Thymus (tissue), 11 donors: ENCODE data around the gene TBC1D1. TPM values are rescaled to one million over a fixed set of nuclear protein-coding genes. Genes with fewer than 3 reads are reported as not detected.

Source experiments
- DNase-seq, 9 donors: peaks; one replicate each; pipeline ENCODE4 v3.0.0-alpha.2; 2013; ENCODE audit warnings: low spot score in 9 of 9, low read depth in 6 of 9, missing footprints in 1 of 9
- H3K27ac ChIP-seq, 2 donors: one replicate each; pipeline ENCODE4 v1.5.1; 2013; ENCODE audit warnings: control low read depth in 1 of 2, low read depth in 1 of 2, low read length in 1 of 2, mild to moderate bottlenecking in 1 of 2, moderate library complexity in 1 of 2
- H3K27me3 ChIP-seq, 2 donors: one replicate each; pipeline ENCODE4 v1.5.1; 2013; ENCODE audit warnings: low read length in 1 of 2; ENCODE audit not compliant: control insufficient read depth in 2 of 2, insufficient read depth in 1 of 2
- H3K36me3 ChIP-seq, 2 donors: one replicate each; pipeline ENCODE4 v1.5.1; 2013; ENCODE audit warnings: low read length in 1 of 2, mild to moderate bottlenecking in 1 of 2, moderate library complexity in 1 of 2; ENCODE audit not compliant: control insufficient read depth in 2 of 2, insufficient read depth in 2 of 2
- H3K4me1 ChIP-seq, 2 donors: one replicate each; pipeline ENCODE4 v1.5.1; 2013; ENCODE audit warnings: low read length in 2 of 2; ENCODE audit not compliant: control insufficient read depth in 2 of 2, insufficient read depth in 2 of 2
- H3K4me3 ChIP-seq, 2 donors: one replicate each; pipeline ENCODE4 v1.5.1; 2013; ENCODE audit warnings: low read length in 2 of 2, control low read depth in 1 of 2, mild to moderate bottlenecking in 1 of 2
- H3K9me3 ChIP-seq, 2 donors: one replicate each; pipeline ENCODE4 v1.5.1; 2013; ENCODE audit warnings: low read length in 1 of 2, mild to moderate bottlenecking in 1 of 2; ENCODE audit not compliant: control insufficient read depth in 2 of 2, insufficient read depth in 1 of 2
- WGBS: extraction: QIAGEN DNeasy Blood & Tissue Kit; methylation state at CpG from one replicate; pipeline ENCODE4 v1.1.7; 2013; 5-methylcytosine and 5-hydroxymethylcytosine counted together
- polyA plus RNA-seq: library from polyadenylated mRNA; stranded (reverse); fragments of 200-250 nt; gene quantifications from one replicate; pipeline ENCODE4 v1.2.3, GENCODE V29; 2013
- total RNA-seq: library from RNA; stranded (reverse); fragments of 120-200 nt; gene quantifications from one replicate; pipeline ENCODE4 v1.2.4, GENCODE V29; 2013
- donor health status: healthy.

Gene TBC1D1
- total and polyA plus RNA-seq, 2 donors = 49.9 to 65.7 TPM

DNA sequence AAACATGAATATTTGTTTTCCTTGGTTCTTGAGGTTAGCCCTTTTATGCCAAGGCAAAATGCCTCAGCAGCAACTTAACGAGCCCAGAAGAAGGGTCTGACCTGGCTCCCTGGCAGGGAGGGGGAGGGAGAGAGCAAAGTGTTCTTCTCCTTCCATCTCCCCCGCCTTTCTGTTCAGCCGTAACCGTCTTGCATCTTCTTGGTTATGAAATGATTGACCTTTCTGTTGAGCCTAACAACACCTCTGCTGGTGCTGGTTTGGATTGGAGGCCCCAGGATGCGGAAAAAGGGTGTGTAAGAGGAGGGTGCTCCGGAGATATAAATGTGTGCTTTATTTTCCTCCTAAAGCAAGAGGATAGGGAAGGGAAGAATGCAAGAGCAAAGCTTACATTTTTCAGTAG, 114.0 kb downstream of the TBC1D1 start:
- Histone ChIP-seq H3K27ac (no peak overlapping the region), H3K4me1 (peaks cover 3 to 13% of the 10 kb centered on the region in 2 donors)

DNA sequence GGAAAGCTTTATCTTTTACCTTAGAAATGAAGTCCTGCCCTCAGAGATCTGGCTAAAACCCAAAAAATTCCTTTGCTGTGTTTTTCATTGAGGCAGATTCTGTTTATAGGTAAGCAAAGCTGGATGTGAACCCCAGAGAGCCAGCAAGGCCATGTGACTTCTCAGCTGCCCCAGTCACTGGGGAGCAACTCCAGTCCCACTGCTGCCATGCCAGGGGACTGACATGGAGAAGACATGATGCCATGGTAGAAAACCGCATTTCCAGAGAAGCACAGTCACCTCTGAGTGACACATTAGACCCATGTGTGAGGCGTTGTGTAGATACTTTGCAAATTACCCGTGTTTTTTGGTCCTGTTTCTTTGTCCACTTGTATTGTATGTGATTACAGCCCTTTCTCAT, 114.8 kb downstream of the TBC1D1 start:
- no peak for DNase-seq
- Histone ChIP-seq H3K4me1 (peaks cover 3 to 11% of the 10 kb centered on the region in 2 donors), H3K36me3 (no peaks in the 10 kb centered on the region), H3K27me3 (no peaks in the 10 kb centered on the region), H3K4me3 (no peak overlapping the region), H3K27ac (no peak overlapping the region), H3K9me3 (no peaks in the 10 kb centered on the region)
- WGBS = 98% methylated on average over 3 of the region's 3 CpGs

More for the DNA sequence above, 114.0 kb downstream of the TBC1D1 start:
- H3K4me3 ChIP-seq = no peak overlapping the region
- DNase-seq = no peak
- no peaks in the 10 kb centered on the region for H3K27me3 ChIP-seq
- H3K9me3 ChIP-seq = no peaks in the 10 kb centered on the region
- WGBS = 76% methylated on average over 6 of the region's 6 CpGs
- H3K36me3 ChIP-seq = no peaks in the 10 kb centered on the region

DNA sequence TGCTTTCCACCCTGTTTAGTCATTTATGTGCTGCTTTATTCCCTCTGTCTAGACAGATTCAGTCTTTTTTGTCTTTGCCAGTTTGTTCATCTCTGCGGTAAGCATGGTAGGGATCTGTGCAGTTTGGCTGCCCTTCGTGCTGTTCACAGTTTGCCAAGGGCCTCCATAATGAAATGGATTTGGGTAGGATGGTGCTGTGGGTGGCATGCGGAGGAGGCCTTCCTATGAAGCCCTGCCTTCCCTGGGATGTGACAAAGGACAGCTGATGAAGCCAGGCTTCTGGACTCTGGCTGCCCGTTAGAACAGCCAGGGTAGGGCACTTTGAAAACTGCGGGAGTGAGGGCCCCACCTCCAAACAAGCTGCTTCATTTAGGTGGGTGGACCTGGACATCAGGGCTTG, 116.8 kb downstream of the TBC1D1 start:
- Histone ChIP-seq H3K27ac (no peak overlapping the region), H3K9me3 (no peaks in the 10 kb centered on the region), H3K36me3 (no peaks in the 10 kb centered on the region), H3K27me3 (no peaks in the 10 kb centered on the region), H3K4me3 (no peak overlapping the region), H3K4me1 (peaks cover 3 to 13% of the 10 kb centered on the region in 2 donors)
- 78% methylated on average over 5 of the region's 5 CpGs for WGBS
- no peak for DNase-seq

DNA sequence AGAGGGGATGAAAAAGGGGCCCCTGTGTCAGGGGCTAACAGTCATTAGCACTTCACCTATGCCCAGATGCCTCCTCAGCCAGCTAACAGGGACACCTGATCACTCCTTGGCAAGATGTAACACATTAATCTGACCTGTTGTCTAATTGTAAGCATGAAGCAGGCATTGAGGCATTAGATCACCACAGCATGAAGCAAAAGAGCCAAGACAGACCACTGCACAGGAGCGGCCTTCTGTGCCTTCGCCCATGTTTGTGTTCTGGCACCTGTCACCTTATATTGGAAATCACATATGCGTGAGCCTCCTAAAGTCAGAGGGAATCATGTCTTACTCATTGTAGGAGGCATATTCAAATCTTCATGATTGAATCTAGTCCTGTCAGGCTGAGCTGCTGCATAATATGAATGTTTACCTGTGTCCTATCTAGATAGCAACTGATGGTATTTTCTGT, 117.7 kb downstream of the TBC1D1 start:
- WGBS = 98% methylated on average over 3 of the region's 3 CpGs
- Histone ChIP-seq H3K27ac (no peak overlapping the region), H3K4me3 (no peak overlapping the region), H3K9me3 (no peaks in the 10 kb centered on the region), H3K4me1 (peaks cover 0 to 11% of the 10 kb centered on the region in 2 donors), H3K27me3 (no peaks in the 10 kb centered on the region), H3K36me3 (no peaks in the 10 kb centered on the region)
- no peak for DNase-seq

DNA sequence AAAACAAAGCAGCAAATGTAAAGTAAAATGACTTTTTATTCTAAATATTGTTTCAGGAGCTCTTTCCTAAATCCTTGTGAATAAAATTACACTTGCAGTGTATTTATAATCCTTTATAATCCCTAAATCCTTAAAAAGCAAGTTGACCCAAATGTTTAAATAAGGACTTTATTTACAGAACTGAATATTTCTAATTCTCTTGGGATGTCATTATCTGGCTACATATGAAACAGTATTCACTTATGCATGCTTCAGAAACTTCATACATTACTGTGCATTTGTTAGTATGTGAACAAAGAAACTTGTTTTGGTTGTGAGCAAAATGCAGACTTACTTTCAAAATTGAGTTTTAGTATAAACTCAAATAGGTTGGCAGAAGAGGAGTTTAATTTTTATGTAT, 118.5 kb downstream of the TBC1D1 start:
- no peaks in the 10 kb centered on the region for H3K27me3 ChIP-seq
- H3K9me3 ChIP-seq = no peaks in the 10 kb centered on the region
- H3K36me3 ChIP-seq = peaks cover 2 to 3% of the 10 kb centered on the region in 2 donors
- DNase-seq = no peak
- H3K4me3 ChIP-seq = no peak overlapping the region
- H3K4me1 ChIP-seq = peaks cover 0 to 10% of the 10 kb centered on the region in 2 donors
- no peak overlapping the region for H3K27ac ChIP-seq

DNA sequence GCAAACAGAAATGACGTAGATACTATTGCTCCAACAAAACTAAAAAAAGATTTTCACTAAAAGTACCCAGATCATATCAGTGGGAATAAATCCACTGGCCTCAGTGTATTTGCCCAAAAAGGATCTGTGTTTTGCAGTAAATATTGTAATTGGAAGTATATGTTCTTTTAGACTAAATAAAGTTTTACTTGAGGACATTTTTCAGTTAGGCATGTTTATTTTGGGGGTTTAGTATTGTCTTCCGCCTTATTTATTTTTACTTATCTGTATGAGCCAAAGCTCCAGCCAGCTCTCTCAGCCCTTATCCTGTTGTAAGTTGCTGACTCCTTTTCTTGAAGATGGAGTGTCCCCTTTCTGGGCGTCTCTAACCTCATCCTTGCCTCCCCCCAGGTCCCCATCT, 119.1 kb downstream of the TBC1D1 start:
- WGBS = 98% methylated on average over 3 of the region's 3 CpGs
- DNase-seq = no peak
- Histone ChIP-seq H3K4me1 (peaks cover 0 to 7% of the 10 kb centered on the region in 2 donors), H3K27ac (no peak overlapping the region), H3K4me3 (no peak overlapping the region), H3K9me3 (no peaks in the 10 kb centered on the region), H3K36me3 (peaks cover 7 to 8% of the 10 kb centered on the region in 2 donors), H3K27me3 (no peaks in the 10 kb centered on the region)

DNA sequence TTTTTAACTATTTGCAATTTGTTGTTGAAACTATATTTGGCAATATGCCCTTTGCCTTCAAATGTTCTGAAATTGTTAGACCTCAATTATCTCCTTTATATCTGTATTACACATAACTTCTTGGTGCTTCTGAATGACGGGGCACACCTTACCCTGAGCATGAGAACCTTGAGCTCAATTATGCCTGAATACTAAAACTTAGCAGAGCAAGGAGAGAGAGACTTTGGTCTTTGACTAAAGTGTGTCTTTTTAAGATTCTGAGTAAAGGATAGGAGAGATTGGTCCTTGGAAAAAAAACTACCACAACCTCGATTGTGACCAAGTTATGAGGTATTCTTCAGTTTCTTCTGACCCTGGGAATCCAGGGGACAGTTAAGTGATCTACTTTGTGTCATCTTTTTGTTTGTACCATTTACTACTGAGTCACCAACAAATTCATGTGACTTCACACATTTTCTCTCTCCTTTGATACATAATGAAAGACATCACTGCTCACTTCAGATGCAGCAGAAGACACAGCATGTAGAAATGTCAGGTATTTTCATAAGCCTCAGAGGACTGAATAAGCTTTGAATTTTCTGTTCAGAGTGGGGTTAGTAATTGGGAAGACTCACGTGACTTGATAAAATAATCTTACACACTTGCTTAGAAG, 120.8 kb downstream of the TBC1D1 start:
- Histone ChIP-seq H3K27me3 (no peaks in the 10 kb centered on the region), H3K27ac (no peak overlapping the region), H3K36me3 (peaks cover 20 to 24% of the 10 kb centered on the region in 2 donors), H3K9me3 (no peaks in the 10 kb centered on the region), H3K4me1 (peaks cover 0 to 2% of the 10 kb centered on the region in 2 donors), H3K4me3 (no peak overlapping the region)
- 97% methylated on average over 3 of the region's 3 CpGs for WGBS
- no peak for DNase-seq

DNA sequence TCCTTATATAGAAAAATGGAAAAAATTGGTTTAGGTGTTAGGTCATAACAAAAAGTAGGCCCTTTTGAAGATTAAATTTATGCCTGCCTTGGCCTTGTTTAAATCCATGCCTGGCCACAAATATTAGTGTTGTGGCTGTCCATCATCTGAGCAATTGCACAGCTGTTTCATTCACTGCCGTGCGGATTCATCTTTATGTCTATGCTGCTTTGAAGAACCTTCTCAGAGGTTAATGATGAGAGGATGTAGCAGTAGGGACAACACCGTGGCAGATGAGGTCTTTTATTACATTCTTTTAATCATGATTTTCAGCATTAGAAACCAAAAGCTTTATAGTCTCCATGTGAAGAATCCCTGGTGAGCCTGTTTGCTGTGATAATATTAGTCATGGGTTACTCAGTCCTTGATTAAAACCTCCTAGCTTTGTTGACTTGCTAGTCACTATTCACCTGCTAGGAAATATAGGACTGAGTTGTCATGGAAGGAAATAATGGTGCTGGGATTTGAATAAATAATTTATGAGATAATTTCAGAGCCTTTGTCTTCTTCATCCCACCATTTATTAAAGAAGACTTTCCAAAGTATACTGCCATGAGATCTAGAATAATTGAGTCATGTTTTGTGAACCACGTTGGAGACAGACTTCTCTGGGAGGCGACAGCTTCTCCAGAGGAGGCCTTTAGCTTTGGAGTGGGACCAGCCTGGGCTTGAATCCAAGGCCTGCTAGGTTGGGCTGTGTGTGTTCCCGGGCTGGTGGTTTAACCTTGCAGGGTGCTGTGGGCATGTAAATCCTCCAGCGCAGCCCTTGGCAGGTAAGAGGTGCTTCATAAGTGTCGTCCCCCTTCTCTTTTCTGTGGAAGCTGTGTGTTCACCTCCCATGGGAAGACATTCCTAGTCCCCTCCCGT, 122.8 kb downstream of the TBC1D1 start:
- no peak for DNase-seq
- 96% methylated on average over 9 of the region's 9 CpGs for WGBS
- no peak overlapping the region for H3K27ac ChIP-seq

DNA sequence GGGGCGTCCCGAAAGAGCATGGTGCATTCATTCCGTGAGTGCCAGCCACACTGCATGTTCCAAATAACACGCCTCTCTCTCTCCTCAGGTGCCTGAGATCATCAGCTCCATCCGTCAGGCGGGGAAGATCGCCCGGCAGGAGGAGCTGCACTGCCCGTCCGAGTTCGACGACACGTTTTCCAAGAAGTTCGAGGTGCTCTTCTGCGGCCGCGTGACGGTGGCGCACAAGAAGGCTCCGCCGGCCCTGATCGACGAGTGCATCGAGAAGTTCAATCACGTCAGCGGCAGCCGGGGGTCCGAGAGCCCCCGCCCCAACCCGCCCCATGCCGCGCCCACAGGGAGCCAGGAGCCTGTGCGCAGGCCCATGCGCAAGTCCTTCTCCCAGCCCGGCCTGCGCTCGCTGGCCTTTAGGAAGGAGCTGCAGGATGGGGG, 123.6 kb downstream of the TBC1D1 start:
- H3K36me3 ChIP-seq = peaks cover 24 to 38% of the 10 kb centered on the region in 2 donors
- no peak overlapping the region for H3K27ac ChIP-seq
- no peaks in the 10 kb centered on the region for H3K27me3 ChIP-seq
- 97% methylated on average over 37 of the region's 37 CpGs for WGBS
- DNase-seq = no peak
- H3K4me3 ChIP-seq = no peak overlapping the region
- H3K4me1 ChIP-seq = peaks cover 0 to 2% of the 10 kb centered on the region in 2 donors
- no peaks in the 10 kb centered on the region for H3K9me3 ChIP-seq

More for the DNA sequence above, 122.8 kb downstream of the TBC1D1 start:
- no peaks in the 10 kb centered on the region for H3K9me3 ChIP-seq
- H3K4me3 ChIP-seq = no peak overlapping the region
- H3K27me3 ChIP-seq = no peaks in the 10 kb centered on the region
- H3K4me1 ChIP-seq = peaks cover 0 to 2% of the 10 kb centered on the region in 2 donors
- H3K36me3 ChIP-seq = peaks cover 24 to 38% of the 10 kb centered on the region in 2 donors
